Muscle layer of colon (tissue), 2 donors: Measurements from ENCODE around the gene CYP2W1.
"Not testable (repeated sequence)": the region's sequence is repeated elsewhere in the genome, so short reads cannot be mapped to it uniquely, and the experiment has no call there.

Experiments used
- H3K27ac ChIP-seq: one replicate; pipeline ENCODE4 v1.7.0; 2013; ENCODE audit warnings: low read depth, mild to moderate bottlenecking, low read length, moderate library complexity
- H3K27me3 ChIP-seq, 2 donors: one replicate each; pipeline ENCODE4 v1.7.0; 2013; ENCODE audit warnings: low read length in 2 of 2, mild to moderate bottlenecking in 2 of 2; ENCODE audit not compliant: insufficient read depth in 2 of 2, control insufficient read depth in 1 of 2
- H3K36me3 ChIP-seq: one replicate; pipeline ENCODE4 v1.7.0; 2013; ENCODE audit warnings: mild to moderate bottlenecking, low read length; ENCODE audit not compliant: insufficient read depth
- H3K4me1 ChIP-seq: one replicate; pipeline ENCODE4 v1.7.0; 2013; ENCODE audit warnings: mild to moderate bottlenecking, low read length; ENCODE audit not compliant: insufficient read depth
- H3K4me3 ChIP-seq, 2 donors: one replicate each; pipeline ENCODE4 v1.7.0; 2013; ENCODE audit warnings: low read length in 2 of 2, low read depth in 1 of 2, mild to moderate bottlenecking in 1 of 2, moderate library complexity in 1 of 2
- H3K9ac ChIP-seq: one replicate; pipeline ENCODE4 v1.7.0; 2013; ENCODE audit warnings: low read length
- H3K9me3 ChIP-seq: one replicate; pipeline ENCODE4 v1.7.0; 2013; ENCODE audit warnings: mild to moderate bottlenecking, low read length
- donor health status: abdominal sarcoma.
- donor health status: Adenocarcinoma of cecum.

The CYP2W1 gene

GRCh38 chr7:943793-944192 is 39.2 kb upstream of the CYP2W1 start:
- not testable (repeated sequence) for H3K4me3 ChIP-seq, H3K9ac ChIP-seq, H3K27me3 ChIP-seq, H3K4me1 ChIP-seq, H3K36me3 ChIP-seq, H3K9me3 ChIP-seq, H3K27ac ChIP-seq

GRCh38 chr7:944744-945143 is 38.2 kb upstream of the CYP2W1 start:
- H3K27me3 ChIP-seq = no peaks in the 10 kb centered on the region
- no peaks in the 10 kb centered on the region for H3K4me1 ChIP-seq
- no peaks in the 10 kb centered on the region for H3K9me3 ChIP-seq
- H3K27ac ChIP-seq = no peak overlapping the region
- no peaks in the 10 kb centered on the region for H3K36me3 ChIP-seq
- H3K4me3 ChIP-seq = no peak overlapping the region
- no peak overlapping the region for H3K9ac ChIP-seq

- H3K4me1 ChIP-seq = no peaks in the 10 kb centered on the region
- H3K36me3 ChIP-seq = no peaks in the 10 kb centered on the region
- H3K4me3 ChIP-seq = no peak overlapping the region
- H3K27me3 ChIP-seq = no peaks in the 10 kb centered on the region
- no peak overlapping the region for H3K27ac ChIP-seq
- H3K9me3 ChIP-seq = no peaks in the 10 kb centered on the region
- H3K9ac ChIP-seq = no peak overlapping the region
These were observed 37.8 kb upstream of the CYP2W1 start for GRCh38 chr7:945147-945555.

GRCh38 chr7:945556-946255 is 37.3 kb upstream of the CYP2W1 start:
- no peak overlapping the region for H3K4me3 ChIP-seq
- H3K27ac ChIP-seq = no peak overlapping the region
- no peaks in the 10 kb centered on the region for H3K36me3 ChIP-seq
- no peaks in the 10 kb centered on the region for H3K9me3 ChIP-seq
- H3K9ac ChIP-seq = no peak overlapping the region
- no peaks in the 10 kb centered on the region for H3K4me1 ChIP-seq
- H3K27me3 ChIP-seq = no peaks in the 10 kb centered on the region

DNA sequence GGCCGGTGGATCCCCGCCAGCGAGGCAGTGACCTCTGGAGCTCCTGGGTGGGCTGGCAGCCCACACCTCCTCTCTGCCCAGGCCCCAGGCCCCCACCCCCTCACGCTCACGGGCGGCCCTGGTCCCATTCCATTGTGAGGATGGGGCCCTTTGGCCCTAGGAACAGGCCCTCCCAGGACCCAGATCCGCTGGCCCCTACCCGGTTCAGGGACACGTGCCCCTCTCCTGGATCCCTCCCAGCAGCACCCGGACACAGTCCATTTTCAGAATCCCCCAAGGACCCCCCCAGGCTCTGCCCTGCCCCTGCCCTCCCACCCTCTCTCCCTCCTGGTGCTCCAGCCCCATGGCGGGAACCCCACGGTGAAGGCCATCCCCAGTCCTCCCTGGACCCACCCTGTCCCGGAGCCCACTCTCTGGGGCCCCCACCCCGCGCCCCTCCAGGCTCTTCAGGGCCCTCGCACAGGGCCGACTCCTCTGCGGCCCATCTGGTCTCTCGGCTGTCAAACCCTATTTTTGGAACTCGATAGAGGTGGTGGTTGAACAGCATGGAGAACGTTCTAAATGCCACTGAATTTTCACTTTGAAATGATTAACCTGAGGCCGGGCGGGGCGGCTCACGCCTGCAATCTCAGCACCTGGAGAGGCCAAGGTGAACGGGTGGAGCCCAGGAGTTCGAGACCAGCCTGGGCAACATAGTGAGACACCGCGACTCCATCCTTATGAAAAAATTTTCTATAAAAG is 36.6 kb upstream of the CYP2W1 start:
- Histone ChIP-seq H3K4me1 (no peaks in the 10 kb centered on the region), H3K4me3 (no peak overlapping the region), H3K9me3 (no peaks in the 10 kb centered on the region), H3K36me3 (no peaks in the 10 kb centered on the region), H3K27me3 (no peaks in the 10 kb centered on the region), H3K9ac (no peak overlapping the region), H3K27ac (no peak overlapping the region)

DNA sequence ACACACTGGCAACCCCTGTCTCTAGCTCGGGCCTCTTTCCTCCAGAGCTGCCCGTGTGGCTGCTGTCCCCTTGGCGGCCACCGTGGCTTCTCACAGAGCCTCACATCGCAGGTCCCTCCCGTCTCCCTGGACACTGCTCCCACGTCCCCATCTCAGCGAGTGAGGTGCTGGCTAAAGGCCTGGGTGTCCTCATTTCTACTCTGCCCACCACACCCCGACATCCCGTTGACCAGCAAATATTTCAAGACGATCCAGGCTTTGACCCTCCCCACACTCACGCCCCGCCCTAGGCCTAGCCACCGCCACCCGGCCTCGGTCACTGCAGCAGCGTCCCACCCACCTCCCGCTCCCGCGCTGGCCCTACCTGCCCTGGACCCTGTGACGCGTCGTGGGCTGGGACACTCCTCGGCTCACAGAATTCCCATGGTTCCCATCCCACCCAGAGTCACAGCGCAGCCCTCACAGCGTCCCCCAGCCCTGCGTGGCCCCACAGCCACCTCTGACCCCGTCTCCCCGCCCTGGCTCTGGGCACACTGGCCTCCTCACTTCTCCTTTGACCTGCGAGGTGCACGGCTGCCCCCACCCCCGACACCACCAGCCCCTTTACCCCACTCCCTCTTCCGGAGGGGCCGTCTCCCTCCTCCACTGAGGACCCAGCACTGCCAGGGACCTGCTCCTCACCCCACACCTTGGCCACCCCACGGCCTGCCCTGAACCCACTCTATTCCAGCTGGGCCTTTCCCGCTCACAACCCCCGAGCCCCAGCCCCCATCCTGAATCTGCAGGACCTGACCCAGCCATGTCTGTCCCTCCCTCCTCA is 35.4 kb upstream of the CYP2W1 start:
- no peaks in the 10 kb centered on the region for H3K9me3 ChIP-seq
- H3K9ac ChIP-seq = no peak overlapping the region
- H3K4me1 ChIP-seq = no peaks in the 10 kb centered on the region
- H3K27ac ChIP-seq = no peak overlapping the region
- no peak overlapping the region for H3K4me3 ChIP-seq
- H3K36me3 ChIP-seq = no peaks in the 10 kb centered on the region
- H3K27me3 ChIP-seq = no peaks in the 10 kb centered on the region

DNA sequence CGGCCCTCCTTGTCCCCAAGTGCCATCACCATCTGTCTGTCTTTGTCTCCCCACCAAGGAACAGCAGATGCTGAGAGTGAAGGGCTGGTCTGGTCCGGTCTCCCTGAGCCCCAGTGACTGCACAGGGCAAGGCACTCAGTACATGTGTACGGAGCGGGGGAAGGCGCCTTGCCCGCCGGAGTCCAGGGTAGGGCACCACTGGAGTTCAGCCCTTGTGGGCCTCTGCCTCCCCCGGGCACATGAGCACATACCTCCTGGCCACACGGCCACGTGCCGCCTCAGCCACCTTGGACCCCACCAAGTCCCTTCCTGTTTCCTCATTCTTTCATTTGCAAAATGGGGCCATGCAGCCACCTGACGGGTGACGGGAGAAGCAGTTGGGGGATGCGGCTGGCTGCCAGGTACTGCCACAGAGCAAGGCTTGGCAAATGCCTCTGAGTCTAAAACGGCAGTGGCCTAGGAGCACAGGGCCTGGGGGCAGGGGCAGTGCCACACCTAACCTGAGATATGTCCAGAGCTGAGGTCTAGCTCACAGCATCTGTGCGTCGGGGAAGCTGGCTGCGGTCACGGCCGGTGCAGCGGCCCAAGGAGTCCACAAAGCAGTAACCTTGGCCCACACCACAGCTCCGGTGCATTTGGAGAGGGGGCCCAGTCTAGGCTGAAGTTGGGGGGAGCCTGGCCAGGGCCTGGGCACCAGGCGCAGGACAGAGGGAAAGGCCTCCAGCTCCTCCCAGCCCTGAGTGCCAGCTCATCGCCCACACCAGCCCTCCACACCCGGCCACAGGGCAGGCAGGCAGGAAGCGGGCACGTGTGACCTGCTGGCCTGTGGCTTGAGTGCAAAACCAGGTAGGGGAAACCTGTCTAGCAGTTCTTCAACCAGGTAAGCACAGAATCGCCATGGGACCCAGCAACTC is 33.7 kb upstream of the CYP2W1 start:
- no peaks in the 10 kb centered on the region for H3K27me3 ChIP-seq
- no peaks in the 10 kb centered on the region for H3K36me3 ChIP-seq
- no peak overlapping the region for H3K27ac ChIP-seq
- no peak overlapping the region for H3K9ac ChIP-seq
- H3K9me3 ChIP-seq = no peaks in the 10 kb centered on the region
- peaks cover 9% of the 10 kb centered on the region for H3K4me1 ChIP-seq
- H3K4me3 ChIP-seq = no peak overlapping the region

DNA sequence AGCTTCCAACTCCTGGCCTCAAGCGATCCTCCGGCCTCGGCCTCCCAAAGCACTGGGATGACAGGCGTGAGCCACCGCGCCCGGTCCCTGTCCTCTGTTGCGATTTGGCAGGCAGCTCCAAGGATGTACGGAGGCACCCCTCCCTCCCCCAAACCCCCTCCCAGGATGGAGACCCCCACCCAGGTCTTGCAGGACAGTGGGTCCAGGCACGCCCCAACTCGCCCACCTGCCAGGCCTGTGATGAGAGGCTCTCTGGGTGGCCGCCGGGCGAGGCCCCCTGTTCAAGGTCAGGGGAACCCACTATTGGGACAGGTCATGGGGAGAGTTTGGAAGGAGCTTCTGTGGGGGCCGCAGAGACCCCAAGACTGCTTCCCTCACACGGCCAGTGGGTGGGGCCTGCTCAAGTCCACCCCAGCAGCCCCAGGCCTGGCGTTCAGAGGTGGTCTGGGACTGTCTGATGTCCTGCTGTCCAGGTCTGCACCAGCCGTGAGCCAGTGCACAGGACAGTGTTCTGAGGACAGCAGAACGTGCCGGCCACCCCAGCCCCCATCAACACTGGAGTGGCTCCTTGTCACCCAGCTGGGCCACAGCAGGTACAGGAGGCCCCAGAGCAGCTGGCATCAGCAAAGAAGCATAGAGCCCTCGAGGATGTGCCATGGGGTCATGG is 31.0 kb upstream of the CYP2W1 start:
- Histone ChIP-seq H3K36me3 (no peaks in the 10 kb centered on the region), H3K4me1 (peaks cover 9% of the 10 kb centered on the region), H3K9ac (no peak overlapping the region), H3K27me3 (no peaks in the 10 kb centered on the region), H3K9me3 (no peaks in the 10 kb centered on the region), H3K4me3 (no peak overlapping the region), H3K27ac (no peak overlapping the region)

DNA sequence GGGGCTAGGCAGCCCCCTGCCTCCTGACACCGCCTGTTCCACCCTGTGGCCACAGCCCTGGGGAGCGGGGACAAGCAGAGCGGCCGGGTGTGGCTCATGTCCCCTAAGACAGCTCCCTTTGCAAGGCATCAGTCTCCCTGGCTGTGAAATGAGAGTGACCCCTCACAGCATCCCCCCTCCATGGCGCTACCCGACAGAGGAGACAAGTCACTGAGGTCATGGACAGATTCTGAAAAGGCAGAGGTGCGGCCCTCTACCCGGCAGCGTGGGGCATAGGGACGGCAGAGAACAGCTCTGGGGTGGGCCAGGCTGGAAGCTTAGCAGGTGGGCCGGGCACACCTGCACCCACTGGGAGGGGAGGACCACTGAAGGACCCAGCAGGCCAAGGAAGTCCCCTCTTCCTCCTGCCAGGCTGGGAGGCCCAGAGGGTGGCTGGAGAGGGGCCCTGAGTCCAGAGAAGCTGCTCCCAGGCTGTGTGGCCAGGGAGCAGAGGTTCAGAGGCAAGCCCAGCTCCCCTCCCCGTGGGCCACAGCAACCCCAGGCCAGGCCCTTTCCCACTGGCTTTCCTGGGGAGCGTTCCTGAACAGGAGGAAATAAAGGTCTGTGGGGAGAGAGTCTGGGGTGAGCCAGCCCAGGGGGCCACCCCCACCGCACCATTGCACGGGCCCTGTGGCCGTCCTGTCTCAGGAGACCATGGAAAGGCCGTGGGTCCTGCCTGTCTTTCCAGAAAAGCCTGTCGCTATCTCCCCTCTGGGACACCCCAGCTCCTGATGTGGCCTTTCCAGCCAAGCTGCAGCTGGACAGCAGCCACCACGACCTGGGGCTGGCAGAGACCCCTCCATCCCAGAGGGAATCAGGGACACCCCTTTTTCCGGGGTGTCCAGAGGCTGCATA is 30.2 kb upstream of the CYP2W1 start:
- peaks cover 0 to 5% of the 10 kb centered on the region in 2 donors for H3K27me3 ChIP-seq
- no peaks in the 10 kb centered on the region for H3K9me3 ChIP-seq
- H3K27ac ChIP-seq = no peak overlapping the region
- no peak overlapping the region for H3K9ac ChIP-seq
- peaks cover 9% of the 10 kb centered on the region for H3K4me1 ChIP-seq
- H3K36me3 ChIP-seq = no peaks in the 10 kb centered on the region
- H3K4me3 ChIP-seq = peak overlapping the region; percentile 27 to 61
